Measurements from ENCODE around the gene GRAP2. TPM values are rescaled to one million over a fixed set of nuclear protein-coding genes. Genes with fewer than 3 reads are reported as not detected.

GRAP2 gene
- total and polyA plus RNA-seq, 10 of the 15 experiments (the other 5 are each of a cell fraction or from before 2014, with no cell fraction given) = 3.3 to 79.1 (median 59.6) TPM

- H3K27me3 ChIP-seq (replicated peaks in 1 of 2; ENCODE audit: control insufficient read depth in 2 of 2, insufficient read depth in 2 of 2, low read length in 1 of 2) = no peaks in the 10 kb centered on the region
- ChIA-PET CTCF (interaction anchor here (0.9 to 1.0 kb wide), 2 partner anchors 15 to 168 kb away, joined by 3 to 4 read pairs; no protein-coding TSS in a partner anchor), RAD21 (ENCODE audit: unreplicated experiment) (interaction anchor here (1.5 kb wide), 1 partner anchor 43 kb away, joined by 4 read pairs; no protein-coding TSS in a partner anchor)
Measured at GRCh38 chr22:39856588-39856987, 44.3 kb upstream of the GRAP2 start.

More at GRCh38 chr22:39856588-39856987, 44.3 kb upstream of the GRAP2 start:
- no peak for ATAC-seq
- Histone ChIP-seq H3K9me3 (replicated peaks; ENCODE audit: control insufficient read depth, insufficient read depth, low read length) (no peaks in the 10 kb centered on the region; the same call in 1 of the 3 replicates), H3K9ac (ENCODE audit: control insufficient read depth, insufficient read depth, low read length) (no peak overlapping the region), H3K4me3 (no peak overlapping the region), H3K79me2 (ENCODE audit: control insufficient read depth, insufficient read depth, low read length) (no peaks in the 10 kb centered on the region), H3K4me1 (ENCODE audit: control insufficient read depth, insufficient read depth, low read length) (peaks cover 19% of the 10 kb centered on the region), H2AFZ (ENCODE audit: control insufficient read depth, low read depth, low read length) (no peak overlapping the region), H3K4me2 (ENCODE audit: control insufficient read depth, insufficient read depth) (no peak overlapping the region), H3K27ac (ENCODE audit: control insufficient read depth, insufficient read depth) (no peak overlapping the region), H3K36me3 (ENCODE audit: control insufficient read depth in 2 of 2, insufficient read depth in 2 of 2, low read length in 1 of 2) (no peaks in the 10 kb centered on the region), H4K20me1 (ENCODE audit: control insufficient read depth, insufficient read depth) (no peaks in the 10 kb centered on the region)
- WGBS (ENCODE audit: insufficient coverage, insufficient replicate concordance, low lambda C conversion rate, missing lambda C conversion rate) = 94% methylated on average over 2 of the region's 4 CpGs
- intact Hi-C loops (cut with micrococcal nuclease; ENCODE audit: unreplicated experiment) (no loop called here), in situ Hi-C loops (cut with MboI) (no loop called here)
- BruUV-seq (replicated peaks) = no TSS peak
- SMC1A ChIA-PET (ENCODE audit: uncharacterized antibody, unreplicated experiment) = interaction anchor here (0.7 to 1.6 kb wide), 3 partner anchors 11 to 36 kb away, joined by 3 to 5 read pairs (median 5); no protein-coding TSS in a partner anchor
- POLR2A ChIA-PET = interaction anchor here (0.5 to 0.7 kb wide), 2 partner anchors 9 to 140 kb away, joined by 3 to 8 read pairs; no protein-coding TSS in a partner anchor
- FAIRE-seq = no peak
- no peak for DNase-seq (ENCODE audit: low read depth, low spot score)
- TF ChIP-seq LARP7 (IDR thresholded peaks at IDR 0.05) = no peak
- no peak for TF ChIP-seq HSF1 (IDR thresholded peaks at IDR 0.05; ENCODE audit: low read depth, low read length)
- TF ChIP-seq NFYB (IDR thresholded peaks at IDR 0.05; ENCODE audit: insufficient read depth, low read depth, low read length) = no peak
- TF ChIP-seq HDGF (IDR thresholded peaks at IDR 0.05) = no peak
- TF ChIP-seq REST (IDR thresholded peaks at IDR 0.05; ENCODE audit: low read depth, low read length) = no peak
- TF ChIP-seq RB1 (IDR thresholded peaks at IDR 0.05; ENCODE audit: borderline replicate concordance) = no peak
- TF ChIP-seq CTCF (IDR thresholded peaks at IDR 0.05 in 2 of 3, conservative IDR thresholded peaks at IDR 0.05 in 1 of 3; ENCODE audit: control insufficient read depth in 2 of 3, extremely low read depth in 1 of 3, insufficient read depth in 1 of 3, low read depth in 3 of 3, low read length in 3 of 3) = no peak
- no peak for TF ChIP-seq ZSCAN29 (IDR thresholded peaks at IDR 0.05)
- no peak for TF ChIP-seq SPI1 (IDR thresholded peaks at IDR 0.05; ENCODE audit: borderline replicate concordance, insufficient read depth, low read depth, low read length)
- TF ChIP-seq SMARCA5 (IDR thresholded peaks at IDR 0.05) = no peak
- TF ChIP-seq KAT2A (conservative IDR thresholded peaks at IDR 0.05; ENCODE audit: control insufficient read depth, low read depth, low read length) = no peak
- TF ChIP-seq FOXK2 (IDR thresholded peaks at IDR 0.05) = no peak
